ENCODE data around the gene MAP2K7. TPM values are rescaled to one million over a fixed set of nuclear protein-coding genes. Genes with fewer than 3 reads are reported as not detected.

The MAP2K7 gene
- total RNA-seq, 4 donors from 2014 or later: 9.9 to 16.2 (median 12.4) TPM

GRCh38 chr19:7931221-7932061 lies 27.8 kb downstream of the MAP2K7 start:
- TF ChIP-seq CTCF (IDR thresholded peaks at IDR 0.05; ENCODE audit: low read depth): no peak

GRCh38 chr19:7932276-7932929 lies 28.7 kb downstream of the MAP2K7 start:
- TF ChIP-seq CTCF (IDR thresholded peaks at IDR 0.05; ENCODE audit: low read depth): no peak

- no peak for TF ChIP-seq CTCF (IDR thresholded peaks at IDR 0.05; ENCODE audit: low read depth)
Measured at GRCh38 chr19:7932930-7933300, 29.2 kb downstream of the MAP2K7 start.

- TF ChIP-seq CTCF (IDR thresholded peaks at IDR 0.05; ENCODE audit: low read depth): no peak
Measured at GRCh38 chr19:7933411-7933810, 29.7 kb downstream of the MAP2K7 start.

- no peak for TF ChIP-seq CTCF (IDR thresholded peaks at IDR 0.05; ENCODE audit: low read depth)
Measured at GRCh38 chr19:7933828-7934725, 30.4 kb downstream of the MAP2K7 start.

GRCh38 chr19:7934766-7935165 lies 31.1 kb downstream of the MAP2K7 start:
- no peak for TF ChIP-seq CTCF (IDR thresholded peaks at IDR 0.05; ENCODE audit: low read depth)

- TF ChIP-seq CTCF (IDR thresholded peaks at IDR 0.05; ENCODE audit: low read depth): no peak
Measured at GRCh38 chr19:7940841-7941240, 37.2 kb downstream of the MAP2K7 start.

Measured in subcutaneous adipose tissue (tissue), 4 donors.